Mononuclear cell (primary cell): ENCODE results near the gene FASTKD3. TPM values are rescaled to one million over a fixed set of nuclear protein-coding genes. Genes with fewer than 3 reads are reported as not detected.

Experiments used
- H3K27me3 ChIP-seq: 2 replicates; pipeline ENCODE4 v1.6.0; 2011; ENCODE audit warnings: low read length, control low read depth; ENCODE audit not compliant: insufficient read depth
- H3K4me1 ChIP-seq: 2 replicates; pipeline ENCODE4 v1.5.1; 2011; ENCODE audit warnings: mild to moderate bottlenecking, low read length, control low read depth; ENCODE audit not compliant: insufficient read depth
- H3K4me3 ChIP-seq: 2 replicates; pipeline ENCODE4 v1.5.1; 2011; ENCODE audit warnings: mild to moderate bottlenecking, low read length, moderate library complexity
- H3K9me3 ChIP-seq: 2 replicates; pipeline ENCODE4 v1.5.1; 2011; ENCODE audit warnings: low read depth, mild to moderate bottlenecking, control low read depth, low read length
- total RNA-seq: library from RNA; depleted of rRNA; stranded (reverse); fragments of >200 nt; gene quantifications from one replicate; pipeline ENCODE4 v1.2.3, GENCODE V29; 2012

The FASTKD3 gene
- total RNA-seq, 1 donor: 9.2 TPM

- H3K4me3 ChIP-seq: no peak overlapping the region
- no peaks in the 10 kb centered on the region for H3K9me3 ChIP-seq
- H3K4me1 ChIP-seq: peaks cover 9% of the 10 kb centered on the region
- no peaks in the 10 kb centered on the region for H3K27me3 ChIP-seq
Observed at GRCh38 chr5:7813576-7813975, 55.3 kb downstream of the FASTKD3 start.

- Histone ChIP-seq H3K9me3 (no peaks in the 10 kb centered on the region), H3K27me3 (no peaks in the 10 kb centered on the region), H3K4me3 (no peak overlapping the region), H3K4me1 (peaks cover 9% of the 10 kb centered on the region)
Observed at GRCh38 chr5:7813007-7813406, 55.8 kb downstream of the FASTKD3 start.

- H3K4me1 ChIP-seq: peaks cover 9% of the 10 kb centered on the region
- no peaks in the 10 kb centered on the region for H3K27me3 ChIP-seq
- no peaks in the 10 kb centered on the region for H3K9me3 ChIP-seq
- no peak overlapping the region for H3K4me3 ChIP-seq
Observed at GRCh38 chr5:7811715-7812114, 57.1 kb downstream of the FASTKD3 start.

Other genes starting within 250 kb of the FASTKD3 start
- not detected for gene CFAP90, start 17.9 kb downstream of the FASTKD3 start, total RNA-seq
- gene MTRR, start 117 bp upstream of the FASTKD3 start, total RNA-seq: 104 TPM